Measurements from ENCODE around the gene ISM2.

Gene ISM2

DNA sequence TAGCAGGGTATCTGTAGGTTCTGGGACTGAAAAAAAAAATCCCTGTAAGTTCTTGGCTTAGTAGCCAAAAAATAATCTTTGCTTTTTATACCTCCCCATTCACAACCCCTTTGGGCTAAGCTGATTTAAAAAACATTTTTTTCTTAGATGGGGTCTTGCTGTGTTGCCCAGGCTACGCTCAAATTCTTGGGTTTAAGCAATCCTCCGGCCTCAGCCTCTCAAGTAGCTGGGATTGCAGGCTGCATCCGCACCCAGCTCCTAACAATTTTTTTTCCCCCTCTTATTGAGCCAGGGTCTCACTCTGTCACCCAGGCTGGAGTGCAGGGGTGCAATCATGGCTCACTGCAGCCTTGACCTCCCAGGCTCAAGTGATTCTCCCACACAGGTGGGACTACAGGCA is 9.1 kb upstream of the ISM2 start:
- DNase-seq (ENCODE audit: low read depth), result no peak

DNA sequence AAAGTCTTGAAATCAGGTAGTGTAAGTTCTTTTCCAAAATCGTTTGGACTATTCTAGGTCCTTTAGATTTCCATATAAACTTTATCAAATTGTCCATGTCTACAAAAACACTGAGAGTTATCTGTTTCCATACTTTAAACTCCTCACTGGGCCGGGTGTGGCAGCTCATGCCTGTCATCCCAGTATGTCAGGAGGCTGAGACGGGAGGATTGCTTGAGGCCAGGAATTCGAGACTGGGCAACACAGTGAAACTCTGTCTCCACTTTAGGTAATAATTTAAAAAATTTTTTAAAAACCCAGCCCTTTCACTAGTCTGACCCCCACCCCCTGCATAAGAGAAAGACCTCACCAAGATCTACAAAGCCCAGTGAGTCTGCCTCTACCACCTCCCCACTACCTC is 6.4 kb upstream of the ISM2 start:
- no peak for DNase-seq (ENCODE audit: low read depth)

DNA sequence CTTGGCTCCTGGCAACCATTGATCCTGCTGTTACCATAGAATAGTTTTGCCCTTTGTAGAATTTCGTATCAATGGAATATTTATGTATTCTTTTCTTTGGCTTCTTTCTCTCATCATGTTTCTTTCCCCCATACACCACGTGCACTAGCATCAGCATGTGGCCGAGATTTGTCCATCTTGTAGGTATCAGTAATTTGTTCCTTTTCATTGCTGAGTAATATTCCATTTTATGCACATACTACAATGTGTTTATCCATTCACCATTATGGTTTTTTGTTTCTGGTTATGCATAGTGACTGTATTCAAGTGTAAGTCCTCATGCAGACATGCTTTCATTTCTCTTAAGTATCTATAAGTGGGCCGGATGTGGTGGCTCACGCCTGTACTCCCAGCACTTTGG is 4.5 kb upstream of the ISM2 start:
- no peak for DNase-seq (ENCODE audit: low read depth)

DNA sequence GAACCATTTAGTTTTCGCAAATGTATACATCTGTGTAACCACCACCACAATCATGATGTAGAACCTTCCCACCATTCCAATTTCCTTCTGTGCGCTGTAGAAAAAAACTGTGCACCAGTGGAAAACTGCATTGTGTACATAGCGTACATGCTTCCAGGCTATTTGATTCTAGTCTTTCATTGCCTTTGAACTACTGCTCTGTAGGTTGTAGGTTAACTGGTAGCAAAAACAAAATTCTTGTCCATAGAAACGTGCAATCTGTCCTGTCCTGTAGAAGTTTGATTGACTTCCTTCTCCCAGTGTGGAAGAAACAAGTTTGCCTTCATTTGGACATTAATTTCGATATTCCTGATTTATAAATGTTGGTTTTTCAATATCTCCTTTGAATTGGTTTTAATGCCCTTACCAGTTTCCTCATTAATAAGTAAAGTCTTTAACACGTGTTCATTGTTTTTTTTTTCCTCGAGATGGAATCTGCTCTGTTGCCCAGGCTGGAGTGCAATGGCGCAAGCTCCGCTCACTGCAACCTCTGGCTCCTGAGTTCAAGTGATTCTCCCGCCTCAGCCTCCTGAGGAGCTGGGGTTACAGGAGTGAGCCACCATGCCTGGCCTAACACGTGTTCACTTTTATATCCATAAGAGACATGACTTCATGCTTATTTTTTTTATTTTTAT is 3.6 kb upstream of the ISM2 start:
- no peak for DNase-seq (ENCODE audit: low read depth)

DNA sequence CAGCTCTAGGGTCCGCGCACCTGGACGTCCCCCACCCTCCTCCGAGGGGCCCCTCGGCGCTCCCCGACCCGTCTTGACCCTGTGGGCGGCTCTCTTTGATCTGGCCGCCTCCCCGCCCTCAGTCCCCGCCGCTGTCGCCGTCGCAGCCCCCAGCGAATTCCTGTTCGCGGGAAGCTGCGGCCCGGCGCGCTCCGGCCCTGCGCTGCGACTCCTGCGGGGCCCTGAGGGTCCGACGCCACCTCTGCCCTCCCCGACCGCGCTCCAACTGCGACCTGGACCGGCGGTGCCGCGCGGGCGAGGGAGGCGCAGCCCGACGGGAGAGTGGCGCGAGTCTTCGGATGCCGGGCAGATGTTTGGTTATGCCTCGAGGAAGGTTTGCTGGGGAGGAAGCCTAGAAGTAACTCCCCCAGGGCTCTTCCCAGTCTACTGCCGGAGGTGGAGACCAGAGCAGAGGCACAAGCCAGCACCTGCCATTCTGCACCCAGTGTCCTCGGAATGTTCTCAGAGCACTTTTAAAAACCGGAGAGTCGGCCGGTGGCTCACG is 440 bp upstream of the ISM2 start:
- no peak for DNase-seq (ENCODE audit: low read depth)

DNA sequence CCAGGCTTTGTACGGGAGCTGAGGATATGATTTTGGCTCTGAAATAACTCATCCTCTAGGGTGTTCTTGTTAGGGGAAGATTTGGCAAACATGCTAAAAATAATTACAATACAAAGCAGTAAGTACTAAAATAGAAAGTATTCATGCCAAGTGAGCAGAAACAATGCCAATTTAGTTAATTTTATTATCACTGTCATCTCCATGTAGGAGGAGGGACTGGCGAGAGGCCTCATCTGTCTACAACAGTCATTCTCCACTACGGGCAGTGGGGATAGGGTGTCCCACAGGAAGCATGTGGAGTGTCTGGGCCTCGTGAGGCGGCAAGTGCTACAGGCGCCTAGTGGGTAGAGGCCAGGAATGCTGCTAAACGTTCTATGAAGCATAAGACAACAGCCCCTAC is 3.3 kb downstream of the ISM2 start:
- DNase-seq (ENCODE audit: low read depth), result no peak

DNA sequence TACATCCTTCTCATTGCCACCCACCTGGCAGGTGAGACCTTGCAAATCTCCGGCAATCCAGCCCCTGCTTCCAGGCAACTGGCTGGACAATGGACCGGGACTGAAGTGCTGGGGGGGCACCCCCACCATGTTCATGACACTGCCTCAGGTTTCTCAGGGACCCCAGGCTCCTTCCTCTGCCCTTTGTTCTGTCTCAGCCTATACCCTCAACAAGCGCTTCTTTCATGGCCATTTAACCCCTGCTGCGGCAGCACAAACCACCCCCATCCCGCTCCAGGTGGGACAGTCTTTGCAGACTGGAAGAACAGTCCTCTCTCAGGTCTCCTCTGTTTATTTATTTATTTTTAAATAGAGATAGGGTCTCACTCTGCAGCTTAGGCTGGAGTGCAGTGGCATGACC is 7.6 kb downstream of the ISM2 start:
- no peak for DNase-seq (ENCODE audit: low read depth)

DNA sequence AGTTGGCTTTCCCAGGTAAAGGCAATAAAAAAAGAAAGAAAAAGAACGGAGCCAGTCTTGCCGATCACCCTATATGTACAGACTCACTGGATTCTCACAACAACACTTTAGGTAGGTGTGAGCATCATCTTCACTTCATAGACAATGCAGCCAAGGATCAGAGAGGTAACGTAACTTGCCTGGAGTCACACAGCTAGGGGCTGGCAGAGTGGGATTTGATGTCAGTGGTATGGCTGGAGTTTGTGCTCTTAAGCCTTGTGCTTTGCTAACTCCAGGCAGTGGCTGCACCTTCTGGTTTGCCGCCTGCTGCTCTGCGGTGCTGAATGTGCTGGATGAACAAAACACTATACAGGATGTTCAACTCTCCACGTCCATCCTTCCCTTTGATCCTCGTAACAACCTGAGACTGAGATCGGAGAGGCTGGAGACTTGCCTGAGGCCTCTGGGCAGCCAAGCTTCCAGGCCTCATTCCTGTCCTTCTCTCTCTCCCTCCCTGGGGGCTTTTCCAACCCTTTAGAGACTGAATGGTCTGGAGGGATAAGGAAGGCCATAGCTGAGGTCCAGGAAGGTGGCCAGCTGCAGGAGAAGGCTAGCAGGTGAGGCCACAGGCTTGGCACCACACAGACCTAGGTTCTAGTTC is 8.1 kb downstream of the ISM2 start:
- DNase-seq (ENCODE audit: low read depth), result no peak

DNA sequence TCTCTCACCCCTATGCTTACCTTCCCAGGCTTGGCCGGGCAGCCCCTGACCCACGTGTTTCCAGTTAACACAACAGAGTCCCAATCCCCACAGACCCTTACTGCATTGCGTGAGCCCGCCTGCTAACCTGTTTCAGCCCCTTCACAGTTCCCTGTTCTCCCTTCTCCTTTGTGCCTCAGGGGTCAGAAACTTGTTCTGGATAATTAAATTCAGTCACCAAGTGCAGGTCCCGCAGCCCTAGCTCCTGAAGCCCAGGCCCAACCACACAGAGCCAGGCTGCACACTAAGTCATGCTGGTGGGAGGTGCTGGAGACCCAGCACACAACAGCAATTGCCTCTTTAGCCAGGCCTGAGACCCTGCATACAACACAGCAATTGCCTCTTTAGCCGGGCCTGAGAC is 9.6 kb downstream of the ISM2 start:
- DNase-seq (ENCODE audit: low read depth), result no peak

DNA sequence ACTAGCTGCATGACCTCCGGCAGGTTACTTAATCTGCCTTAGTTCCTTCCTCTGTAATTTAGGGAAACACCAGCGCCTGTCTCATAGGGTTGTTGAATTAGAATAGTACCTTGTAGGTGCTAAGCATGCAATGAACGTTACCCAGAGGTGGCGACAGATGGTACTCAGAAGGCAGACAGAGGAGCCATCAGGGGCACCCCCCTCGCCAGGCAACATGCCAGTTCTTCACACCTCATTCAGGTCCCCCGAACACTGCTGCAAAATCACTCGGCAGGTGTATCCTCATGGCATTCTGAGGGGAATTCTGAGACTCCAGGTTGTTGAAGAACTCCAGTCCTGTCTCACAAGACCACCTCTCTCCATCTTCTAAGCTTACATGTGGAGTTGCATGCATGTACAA is 10.1 kb downstream of the ISM2 start:
- no peak for DNase-seq (ENCODE audit: low read depth)

DNA sequence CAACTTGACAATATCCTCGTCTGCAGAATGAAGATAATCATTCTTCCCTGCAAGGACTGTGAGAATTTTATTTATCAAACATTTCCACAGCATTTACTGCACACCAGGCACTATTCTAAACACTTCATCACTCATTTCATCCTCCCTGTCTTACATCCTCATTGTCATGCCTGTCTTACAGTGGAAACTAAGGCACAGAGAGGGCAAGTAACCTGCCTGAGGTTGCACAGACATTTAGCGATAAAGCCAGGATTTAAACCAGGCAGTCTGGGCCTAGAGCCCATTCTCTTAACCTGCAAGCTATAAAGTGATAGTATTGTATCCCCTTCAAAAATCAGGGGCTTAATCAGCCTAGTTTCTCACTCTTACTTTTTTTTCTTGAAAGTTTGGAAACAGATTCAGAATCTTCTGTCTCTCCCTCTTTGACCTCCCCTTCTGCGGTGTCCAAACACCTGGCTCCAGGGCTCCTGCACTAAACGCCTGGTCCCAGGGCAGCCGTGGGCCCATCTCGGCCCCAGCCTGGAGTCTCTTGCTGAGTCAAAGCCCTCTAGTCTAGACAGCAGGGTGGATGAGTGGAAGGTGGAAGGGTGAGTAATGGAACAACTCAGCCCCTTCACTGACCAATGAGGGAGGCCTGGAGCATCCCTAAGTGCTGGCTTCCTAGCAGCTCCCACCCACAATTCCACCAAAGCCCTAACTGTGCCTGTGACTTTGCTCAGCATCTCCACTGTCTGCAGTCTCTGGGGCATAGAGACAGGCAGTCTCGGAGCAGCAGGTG is 12.5 kb downstream of the ISM2 start:
- no peak for DNase-seq (ENCODE audit: low read depth)

DNA sequence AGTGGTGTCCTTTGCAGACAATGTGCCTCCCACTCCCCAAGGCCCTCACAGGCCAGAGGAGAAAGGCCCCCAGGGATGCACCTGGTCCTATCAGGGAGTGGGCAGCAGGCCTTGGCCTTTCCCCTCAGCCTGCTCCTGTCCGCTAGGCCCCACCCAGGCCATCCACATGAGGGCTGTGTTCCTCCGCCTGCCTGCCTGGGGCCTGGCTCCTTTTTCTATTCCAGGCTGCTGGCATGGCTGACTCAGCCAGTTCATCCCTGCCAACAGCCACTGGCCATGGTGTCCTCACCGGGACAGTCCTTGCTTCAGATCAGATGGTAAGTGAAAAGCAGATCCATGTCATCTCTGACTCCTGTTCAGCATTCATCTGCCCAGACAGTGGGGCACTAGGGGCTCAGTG is 13.4 kb downstream of the ISM2 start:
- no peak for DNase-seq (ENCODE audit: low read depth)

DNA sequence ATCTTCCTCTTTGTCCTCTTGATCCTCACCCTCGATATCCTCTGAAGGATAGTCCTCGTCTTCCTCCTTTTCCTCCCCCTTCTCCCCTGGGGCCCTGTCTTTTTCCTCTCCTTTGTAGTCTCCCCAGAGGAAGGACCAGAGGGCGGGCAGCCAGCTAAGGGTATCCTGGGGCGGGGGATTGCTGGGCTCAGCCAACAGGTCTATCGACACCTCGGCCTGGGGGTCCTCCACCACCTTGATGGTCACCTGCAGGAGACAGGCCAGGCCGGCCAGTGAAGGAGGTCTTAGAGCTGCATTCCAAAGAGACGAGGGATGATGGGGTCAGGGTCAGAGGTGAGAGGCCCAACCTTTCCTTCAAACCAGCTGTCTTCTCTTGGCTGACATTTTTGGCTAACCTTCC is 16.2 kb downstream of the ISM2 start:
- DNase-seq (ENCODE audit: low read depth), result no peak

DNA sequence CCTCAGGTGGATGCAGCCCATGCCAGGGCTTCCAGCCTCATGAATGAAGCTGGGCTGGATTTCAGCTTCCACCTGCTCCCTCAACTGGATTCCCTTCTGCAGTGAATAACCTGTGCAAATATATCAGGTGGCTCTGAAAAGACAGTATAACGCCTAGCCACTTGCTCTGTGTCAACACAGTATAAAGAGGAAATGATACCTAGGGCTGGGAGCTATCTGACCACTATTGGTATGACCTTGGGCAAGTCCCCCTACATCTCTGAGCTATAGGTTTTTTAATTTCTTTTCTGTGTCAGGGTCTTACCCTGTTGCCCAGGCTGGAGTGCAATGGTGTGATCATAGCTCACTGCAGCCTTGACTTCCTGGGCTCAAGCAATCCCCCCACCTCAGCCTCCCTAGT is 19.8 kb downstream of the ISM2 start:
- DNase-seq (ENCODE audit: low read depth), result no peak

DNA sequence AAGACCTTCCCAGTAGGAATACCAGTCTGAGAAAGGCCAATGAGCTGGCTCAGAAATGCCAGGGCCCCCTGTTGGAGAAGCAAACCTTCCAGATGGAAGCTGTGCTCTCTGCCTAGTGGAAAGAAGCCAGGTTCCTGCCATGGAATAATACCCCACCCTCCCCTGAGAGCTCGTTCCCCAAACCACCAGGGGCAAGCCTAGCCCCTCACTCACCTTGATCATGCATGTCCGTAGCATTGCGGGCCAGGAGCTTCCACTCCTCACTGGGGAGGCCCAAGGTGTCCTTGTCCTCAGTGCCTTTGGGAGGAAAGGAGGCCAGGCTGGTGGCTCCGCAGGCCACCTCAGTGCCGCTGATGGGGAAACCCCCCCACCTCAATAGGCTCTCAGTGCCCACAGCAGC is 20.6 kb downstream of the ISM2 start:
- DNase-seq (ENCODE audit: low read depth), result no peak

DNA sequence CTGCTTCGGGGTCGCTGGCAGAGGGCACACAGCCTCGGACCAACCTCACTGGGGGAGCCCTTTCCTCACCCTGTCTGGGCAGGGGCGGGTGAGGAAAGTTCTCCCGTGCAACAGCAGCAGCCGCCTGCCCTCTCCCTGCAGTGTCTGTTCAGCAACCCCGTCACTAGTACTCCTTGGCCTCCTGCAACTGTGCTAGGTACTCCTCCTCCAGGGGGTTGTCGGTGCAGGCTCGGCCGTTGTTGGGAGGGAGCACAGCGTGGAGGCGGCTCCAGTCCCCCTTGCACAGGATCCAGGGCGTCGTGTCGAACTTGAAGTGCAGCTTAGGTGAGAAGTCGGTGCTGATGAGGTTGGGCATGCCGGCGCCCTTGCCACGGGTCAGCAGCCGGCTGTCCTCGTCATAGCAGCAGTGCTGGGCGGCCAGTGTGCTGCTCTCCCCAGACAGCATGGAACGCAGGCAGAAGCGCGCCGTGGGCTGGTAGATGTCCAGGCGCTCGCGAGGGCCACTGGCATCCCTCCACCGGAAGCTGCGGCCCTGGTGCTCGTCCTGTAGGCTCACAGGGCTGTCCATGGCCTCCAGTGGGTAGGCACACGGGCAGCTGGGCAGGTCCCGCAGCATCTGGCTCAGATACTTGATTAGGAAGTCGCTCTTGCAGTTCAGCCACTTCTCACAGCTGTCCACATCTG is 23.0 kb downstream of the ISM2 start:
- no peak for DNase-seq (ENCODE audit: low read depth)

DNA sequence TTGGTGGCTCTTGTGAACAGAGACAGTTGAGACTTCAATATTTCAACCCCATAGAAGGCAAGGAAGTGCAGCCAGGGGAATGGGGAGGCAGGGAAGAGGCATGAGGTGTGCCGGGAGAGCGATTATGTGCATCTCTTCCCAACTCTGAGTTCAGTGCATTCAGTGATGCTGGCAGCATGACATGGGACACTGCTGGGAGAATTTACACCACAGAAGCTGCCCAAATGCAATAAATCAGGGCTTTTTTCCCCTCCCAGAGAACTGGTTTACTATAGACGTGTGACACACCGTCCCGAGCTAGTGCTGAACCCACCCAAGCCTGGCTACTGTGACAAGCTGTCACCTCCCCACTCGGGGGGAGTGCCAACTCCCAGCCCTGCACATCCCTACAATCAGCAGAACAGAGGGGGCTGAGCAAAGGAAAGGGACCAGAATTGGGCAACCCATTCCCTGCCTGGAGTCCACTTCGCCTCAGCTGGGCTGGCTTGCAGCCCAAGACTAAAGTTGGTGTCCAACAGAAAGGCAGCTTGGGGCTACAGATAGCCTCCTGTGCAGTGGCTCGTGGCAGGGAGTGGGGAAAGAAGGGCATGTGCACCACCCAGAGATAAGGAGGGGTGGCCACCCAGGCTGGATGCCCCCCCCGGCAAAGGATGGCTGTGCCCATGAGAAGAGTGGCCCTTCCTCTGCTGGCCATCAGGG is 24.0 kb downstream of the ISM2 start:
- DNase-seq (ENCODE audit: low read depth), result no peak

DNA sequence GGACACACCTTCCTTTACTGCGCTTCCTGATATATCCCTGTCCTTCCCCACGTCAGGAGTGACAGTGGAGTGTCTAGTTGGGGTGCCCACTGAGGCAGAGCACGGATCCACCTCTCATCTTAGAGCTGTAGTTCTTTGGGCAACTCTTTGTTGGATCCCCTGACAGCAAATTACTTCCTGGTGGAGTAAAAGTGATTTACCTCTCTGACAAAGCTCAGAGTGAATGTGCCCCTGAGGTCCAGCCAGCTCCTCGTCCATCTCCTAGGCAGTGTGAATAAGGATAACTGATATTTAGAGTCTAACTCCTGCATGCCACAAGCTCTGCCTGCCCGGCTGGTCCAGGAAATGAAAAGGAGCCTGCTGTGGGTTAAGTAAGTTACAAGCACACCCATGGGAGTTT is 24.7 kb downstream of the ISM2 start:
- DNase-seq (ENCODE audit: low read depth), result no peak

DNA sequence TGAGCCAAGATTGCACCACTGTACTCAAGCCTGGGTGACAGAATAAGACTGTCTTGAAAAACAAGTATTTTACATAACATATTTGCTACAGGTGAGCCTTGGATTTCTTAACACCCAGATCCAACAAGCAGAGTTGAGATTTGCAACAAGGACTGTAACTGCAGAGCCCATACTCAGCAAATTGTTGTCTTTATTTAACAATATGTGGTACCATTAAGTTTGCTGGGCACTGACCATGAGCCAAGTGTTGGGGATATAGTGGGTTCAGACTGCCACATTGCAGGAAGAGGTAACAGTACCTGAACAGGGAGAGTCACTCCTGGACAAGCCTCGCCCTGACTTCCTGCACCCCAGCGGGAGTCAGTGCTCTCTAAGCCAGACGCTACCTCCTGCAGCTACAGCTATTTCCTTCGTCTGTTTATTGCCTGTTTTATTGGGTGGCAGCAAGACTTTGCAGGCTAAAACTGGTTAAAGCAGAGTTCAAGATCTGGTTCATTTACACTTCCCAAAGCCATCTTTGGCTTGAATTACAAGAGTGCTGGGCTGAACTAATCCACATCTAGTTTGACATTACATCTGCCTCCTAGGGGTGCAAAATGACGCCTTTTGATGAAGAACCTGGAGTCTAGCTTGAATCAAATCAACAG is 28.3 kb downstream of the ISM2 start:
- DNase-seq (ENCODE audit: low read depth), result no peak

DNA sequence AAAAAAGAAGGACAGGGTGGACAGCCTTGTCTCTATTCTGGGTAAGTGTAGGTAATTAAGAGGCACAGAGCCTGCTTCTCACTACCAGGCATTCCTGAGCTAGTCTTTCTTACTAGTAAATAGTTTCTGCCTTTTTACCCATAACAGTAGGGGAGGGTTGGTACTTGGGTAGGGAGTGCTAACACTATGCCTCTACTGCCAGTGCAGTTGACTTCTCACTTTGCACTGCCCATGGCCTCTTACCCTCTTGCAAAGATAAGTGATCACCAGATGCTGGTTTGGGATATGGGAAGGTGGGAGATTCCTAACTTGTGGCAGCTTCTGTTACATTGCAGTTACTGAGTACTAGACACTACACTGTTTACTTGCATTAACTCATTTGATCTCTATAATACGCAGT is 29.1 kb downstream of the ISM2 start:
- no peak for DNase-seq (ENCODE audit: low read depth)

DNA sequence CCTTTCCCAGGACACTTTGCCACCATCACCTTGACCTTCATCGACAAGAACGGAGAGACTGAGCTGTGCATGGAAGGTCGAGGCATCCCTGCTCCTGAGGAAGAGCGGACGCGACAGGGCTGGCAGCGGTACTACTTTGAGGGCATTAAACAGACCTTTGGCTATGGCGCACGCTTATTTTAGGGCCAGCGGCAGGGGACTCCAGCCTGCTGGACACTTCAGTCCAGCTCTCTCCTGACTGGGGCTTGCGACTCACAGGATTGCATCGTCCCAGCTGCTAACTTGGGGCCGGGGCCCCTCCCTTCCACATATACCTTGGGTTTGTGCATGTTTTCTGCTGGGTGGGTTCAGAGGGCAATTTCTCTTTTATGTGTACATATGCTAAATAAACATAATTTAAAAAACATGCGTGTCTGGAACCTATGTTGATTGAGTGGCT is 29.5 kb downstream of the ISM2 start:
- DNase-seq (ENCODE audit: low read depth), result no peak

Data from stimulated activated CD8-positive, alpha-beta memory T cell treated with anti-CD3 and anti-CD28 coated beads, Interleukin-15, amount 100 ng/mL, for 24 hours (primary cell).